Smooth muscle cell of the coronary artery (primary cell): ENCODE data around the gene CENPQ. TPM values are rescaled to one million over a fixed set of nuclear protein-coding genes. Genes with fewer than 3 reads are reported as not detected.

ENCODE experiments used
- total RNA-seq: library from RNA; depleted of rRNA; stranded (reverse); fragments of >200 nt; gene quantifications from 2 replicates; pipeline ENCODE4 v1.2.3, GENCODE V29; 2014; ENCODE audit warnings: low replicate concordance

Gene CENPQ
- total RNA-seq, result 0.35 and 2.3 TPM in 2 replicates

GRCh38 chr6:49462927-49463611 lies at the start of gene CENPQ, which contains the start of gene MMUT:
Gene CENPQ (plus strand): TSS chr6:49463370. CDS start chr6:49470177, 6,807 bp downstream.
Gene MMUT (minus strand): TSS chr6:49463253. CDS start chr6:49459466, 3,787 bp downstream.

GRCh38 chr6:49499623-49500022 lies 36.5 kb downstream of the CENPQ start, which contains the start of gene GLYATL3:
Gene GLYATL3 (plus strand): TSS chr6:49499923. CDS start chr6:49511991, 12,068 bp downstream.

Other genes with a start within 250 kb of the CENPQ start
- 13.2 and 13.3 TPM in 2 replicates for gene MMUT, start 117 bp upstream of the CENPQ start, total RNA-seq
- not detected in 2 replicates for gene GLYATL3, start 36.6 kb downstream of the CENPQ start, total RNA-seq
- gene C6orf141, start 87.3 kb downstream of the CENPQ start, total RNA-seq, result not detected in 2 replicates
- gene RHAG, start 173.5 kb downstream of the CENPQ start, total RNA-seq, result not detected in 2 replicates